Measurements from ENCODE around the gene AURKB.
"Not testable (repeated sequence)": the region's sequence is repeated elsewhere in the genome, so short reads cannot be mapped to it uniquely, and the experiment has no call there.

The AURKB gene

GRCh38 chr17:8225813-8226535 lies 15.6 kb upstream of the AURKB start:
- DNase-seq (ENCODE audit: low read depth in 2 of 2) = peak in 1 of 2 donors; percentile 16

GRCh38 chr17:8224891-8225812 lies 14.8 kb upstream of the AURKB start:
- no peak for DNase-seq (ENCODE audit: low read depth in 2 of 2)

GRCh38 chr17:8223356-8224126 lies 13.2 kb upstream of the AURKB start:
- DNase-seq (ENCODE audit: low read depth in 2 of 2) = peak in 1 of 2 donors; percentile 29

GRCh38 chr17:8222630-8223355 lies 12.4 kb upstream of the AURKB start:
- peak; percentile 80 to 81 for DNase-seq (ENCODE audit: low read depth in 2 of 2)

- no peak for DNase-seq (ENCODE audit: low read depth in 2 of 2)
Observed at GRCh38 chr17:8222380-8222629, 11.9 kb upstream of the AURKB start.

GRCh38 chr17:8221663-8222379 lies 11.4 kb upstream of the AURKB start:
- peak; percentile 80 to 83 for DNase-seq (ENCODE audit: low read depth in 2 of 2)

GRCh38 chr17:8220783-8221662 lies 10.6 kb upstream of the AURKB start:
- peak; percentile 73 to 76 for DNase-seq (ENCODE audit: low read depth in 2 of 2)

GRCh38 chr17:8214000-8214399 lies 3.6 kb upstream of the AURKB start:
- DNase-seq (ENCODE audit: low read depth in 2 of 2) = not testable (repeated sequence)

- DNase-seq (ENCODE audit: low read depth in 2 of 2) = no peak
Observed at GRCh38 chr17:8212312-8213180, 2.2 kb upstream of the AURKB start.

GRCh38 chr17:8210761-8211458 lies 535 bp upstream of the AURKB start:
- no peak for DNase-seq (ENCODE audit: low read depth in 2 of 2)

- no peak for DNase-seq (ENCODE audit: low read depth in 2 of 2)
Observed at GRCh38 chr17:8206536-8206935, 3.8 kb downstream of the AURKB start.

- no peak for DNase-seq (ENCODE audit: low read depth in 2 of 2)
Observed at GRCh38 chr17:8204761-8205555, 5.4 kb downstream of the AURKB start.

- no peak for DNase-seq (ENCODE audit: low read depth in 2 of 2)
Observed at GRCh38 chr17:8192070-8192815, 18.1 kb downstream of the AURKB start.

GRCh38 chr17:8190506-8190905 lies 19.9 kb downstream of the AURKB start:
- no peak for DNase-seq (ENCODE audit: low read depth in 2 of 2)

- DNase-seq (ENCODE audit: low read depth in 2 of 2) = peak; percentile 87 to 88
Observed at GRCh38 chr17:8189711-8190477, 20.5 kb downstream of the AURKB start, which contains the start of gene BORCS6. Gene BORCS6, minus strand, starts transcription at chr17:8190180. Its CDS starts 40 bp downstream, at chr17:8190140.

All from stimulated activated CD8-positive, alpha-beta memory T cell treated with anti-CD3 and anti-CD28 coated beads, Interleukin-2, amount 100 ng/mL, for 1 hour (primary cell).